DND-41 (cell line): ENCODE results near the gene MICAL3.

Experiments used
- CTCF ChIP-seq: IDR thresholded peaks from 2 replicates; pipeline ENCODE4 v1.5.1; 2012; ENCODE audit warnings: borderline replicate concordance, low read length, moderate library complexity, mild to moderate bottlenecking; ENCODE audit not compliant: poor library complexity, severe bottlenecking; ENCODE audit errors: extremely low read depth
- EZH2 ChIP-seq: IDR thresholded peaks from 3 replicates; pipeline ENCODE4 v1.6.1; 2012; ENCODE audit warnings: borderline replicate concordance, low read depth, mild to moderate bottlenecking, moderate library complexity, low read length, inconsistent platforms; ENCODE audit not compliant: severe bottlenecking

GRCh38 chr22:17875156-17875555 lies 149.2 kb downstream of the MICAL3 start:
- TF ChIP-seq CTCF (no peak), EZH2 (no peak)
